WERI-Rb-1 (cell line): ENCODE measurements around the gene EFCAB11.

Experiments used
- DNase-seq: peaks from one replicate; pipeline ENCODE4 v3.0.0-alpha.2; 2020
- H3K27ac ChIP-seq: fragments of 250-450 bp; sonication (Bioruptor Pico); 2 replicates; pipeline ENCODE4 v1.5.1; 2020; ENCODE audit warnings: mild to moderate bottlenecking, moderate library complexity
- H3K27me3 ChIP-seq: fragments of 250-450 bp; sonication (Bioruptor Pico); 2 replicates; pipeline ENCODE4 v1.5.1; 2021; ENCODE audit warnings: mild to moderate bottlenecking, low read depth, moderate library complexity; ENCODE audit not compliant: insufficient read depth, severe bottlenecking
- H3K36me3 ChIP-seq: fragments of 250-450 bp; sonication (Bioruptor Pico); 2 replicates; pipeline ENCODE4 v1.5.1; 2020; ENCODE audit warnings: mild to moderate bottlenecking, moderate library complexity
- H3K4me3 ChIP-seq: 2 replicates; pipeline ENCODE4 v1.5.1; 2011; ENCODE audit warnings: low read depth, mild to moderate bottlenecking, control low read depth, low read length
- H3K9me3 ChIP-seq: fragments of 250-450 bp; sonication (Bioruptor Pico); 2 replicates; pipeline ENCODE4 v1.5.1; 2021; ENCODE audit warnings: mild to moderate bottlenecking, moderate library complexity; ENCODE audit not compliant: severe bottlenecking
- TF ChIP-seq, protein P1 (sequence below): IDR thresholded peaks from 2 replicates; pipeline ENCODE4 v1.5.1; 2011; ENCODE audit warnings: low read depth, mild to moderate bottlenecking, control low read depth, inconsistent platforms, low read length

EFCAB11 gene

DNA sequence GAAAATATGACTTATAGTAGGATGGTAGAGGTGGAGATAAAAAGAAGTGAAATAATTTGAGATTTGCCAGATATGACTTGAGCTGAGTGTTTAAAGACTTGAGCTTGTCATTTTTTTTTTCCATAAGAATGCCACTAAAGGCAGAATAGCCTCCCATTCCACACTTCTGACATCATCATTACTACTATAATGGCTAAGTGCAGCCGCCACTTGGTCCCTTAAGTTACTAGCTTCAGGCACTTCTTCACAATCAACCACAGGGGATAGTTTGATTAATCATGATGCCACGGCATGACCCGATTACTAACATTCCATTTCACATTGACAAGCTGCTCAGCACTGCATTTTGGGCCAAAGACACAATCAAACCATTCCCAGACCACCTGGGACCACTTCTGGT lies 127.9 kb downstream of the EFCAB11 start:
- Histone ChIP-seq H3K27ac (no peak overlapping the region), H3K27me3 (no peaks in the 10 kb centered on the region), H3K9me3 (no peaks in the 10 kb centered on the region), H3K4me3 (no peak overlapping the region), H3K36me3 (no peaks in the 10 kb centered on the region)
- TF ChIP-seq, protein P1, sequence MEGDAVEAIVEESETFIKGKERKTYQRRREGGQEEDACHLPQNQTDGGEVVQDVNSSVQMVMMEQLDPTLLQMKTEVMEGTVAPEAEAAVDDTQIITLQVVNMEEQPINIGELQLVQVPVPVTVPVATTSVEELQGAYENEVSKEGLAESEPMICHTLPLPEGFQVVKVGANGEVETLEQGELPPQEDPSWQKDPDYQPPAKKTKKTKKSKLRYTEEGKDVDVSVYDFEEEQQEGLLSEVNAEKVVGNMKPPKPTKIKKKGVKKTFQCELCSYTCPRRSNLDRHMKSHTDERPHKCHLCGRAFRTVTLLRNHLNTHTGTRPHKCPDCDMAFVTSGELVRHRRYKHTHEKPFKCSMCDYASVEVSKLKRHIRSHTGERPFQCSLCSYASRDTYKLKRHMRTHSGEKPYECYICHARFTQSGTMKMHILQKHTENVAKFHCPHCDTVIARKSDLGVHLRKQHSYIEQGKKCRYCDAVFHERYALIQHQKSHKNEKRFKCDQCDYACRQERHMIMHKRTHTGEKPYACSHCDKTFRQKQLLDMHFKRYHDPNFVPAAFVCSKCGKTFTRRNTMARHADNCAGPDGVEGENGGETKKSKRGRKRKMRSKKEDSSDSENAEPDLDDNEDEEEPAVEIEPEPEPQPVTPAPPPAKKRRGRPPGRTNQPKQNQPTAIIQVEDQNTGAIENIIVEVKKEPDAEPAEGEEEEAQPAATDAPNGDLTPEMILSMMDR: no peak
- no peak for DNase-seq

DNA sequence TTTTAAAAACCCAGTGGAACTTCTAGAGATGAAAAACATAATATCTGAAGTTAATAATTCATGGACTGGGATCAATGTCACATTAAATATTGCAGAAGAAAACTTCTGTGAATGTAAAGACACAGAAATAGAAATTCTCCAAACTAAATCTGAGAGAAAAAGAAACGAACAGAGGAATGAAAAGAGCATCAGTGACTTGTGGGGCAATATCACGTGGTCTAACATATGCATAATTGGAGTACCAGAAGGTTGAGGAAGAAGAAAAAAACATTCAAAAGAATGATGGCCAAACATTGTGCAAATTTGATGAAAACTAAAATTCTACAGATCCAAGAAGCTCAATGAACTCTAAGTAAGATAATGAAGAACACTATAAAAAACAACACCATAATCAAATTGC lies 130.8 kb downstream of the EFCAB11 start:
- Histone ChIP-seq H3K27me3 (no peaks in the 10 kb centered on the region), H3K27ac (no peak overlapping the region), H3K9me3 (no peaks in the 10 kb centered on the region), H3K36me3 (no peaks in the 10 kb centered on the region), H3K4me3 (no peak overlapping the region)
- TF ChIP-seq, protein P1: no peak
- no peak for DNase-seq

DNA sequence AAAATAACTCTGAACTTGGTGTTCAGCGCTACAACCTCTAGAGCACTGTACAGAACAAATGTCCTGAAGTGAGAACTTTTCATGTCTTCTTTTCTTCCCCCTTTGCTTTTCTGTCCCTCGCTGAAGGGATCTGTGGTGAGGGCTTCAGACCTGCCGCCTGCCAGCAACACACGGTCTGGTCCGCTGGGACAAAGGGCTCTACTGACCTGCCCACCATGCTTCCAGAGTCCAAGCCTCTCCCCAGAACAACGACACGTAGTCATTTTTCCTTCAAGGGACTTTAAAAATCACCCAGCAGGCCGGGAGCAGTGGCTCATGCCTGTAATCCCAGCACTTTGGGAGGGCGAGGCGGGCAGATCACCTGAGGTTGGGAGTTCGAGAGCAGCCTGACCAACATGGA lies 140.4 kb downstream of the EFCAB11 start:
- Histone ChIP-seq H3K9me3 (no peaks in the 10 kb centered on the region), H3K27me3 (no peaks in the 10 kb centered on the region), H3K4me3 (no peak overlapping the region), H3K36me3 (no peaks in the 10 kb centered on the region), H3K27ac (no peak overlapping the region)
- TF ChIP-seq, protein P1: no peak
- DNase-seq: no peak

DNA sequence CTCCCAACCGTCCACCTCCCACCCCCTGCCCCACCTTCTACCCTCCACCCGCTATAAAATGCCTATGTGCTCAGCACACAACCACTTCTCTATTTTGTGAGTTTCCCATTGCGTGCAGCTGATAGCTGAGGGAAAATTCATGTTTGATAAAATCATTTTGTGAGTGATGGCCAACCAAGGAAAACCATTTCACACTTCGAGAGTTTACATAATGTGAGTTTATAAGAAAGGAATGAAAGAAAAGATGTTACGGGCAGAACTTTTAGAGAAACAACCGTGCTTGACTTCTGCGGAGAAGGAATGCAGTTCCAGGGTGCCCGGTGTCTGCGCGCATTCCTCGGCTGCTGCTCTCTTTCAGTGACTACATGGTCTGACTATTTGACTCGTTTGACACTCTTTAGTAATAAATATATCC lies 140.9 kb downstream of the EFCAB11 start:
- Histone ChIP-seq H3K27me3 (no peaks in the 10 kb centered on the region), H3K27ac (no peak overlapping the region), H3K9me3 (no peaks in the 10 kb centered on the region), H3K36me3 (no peaks in the 10 kb centered on the region), H3K4me3 (no peak overlapping the region)
- DNase-seq: no peak
- TF ChIP-seq, protein P1: no peak

DNA sequence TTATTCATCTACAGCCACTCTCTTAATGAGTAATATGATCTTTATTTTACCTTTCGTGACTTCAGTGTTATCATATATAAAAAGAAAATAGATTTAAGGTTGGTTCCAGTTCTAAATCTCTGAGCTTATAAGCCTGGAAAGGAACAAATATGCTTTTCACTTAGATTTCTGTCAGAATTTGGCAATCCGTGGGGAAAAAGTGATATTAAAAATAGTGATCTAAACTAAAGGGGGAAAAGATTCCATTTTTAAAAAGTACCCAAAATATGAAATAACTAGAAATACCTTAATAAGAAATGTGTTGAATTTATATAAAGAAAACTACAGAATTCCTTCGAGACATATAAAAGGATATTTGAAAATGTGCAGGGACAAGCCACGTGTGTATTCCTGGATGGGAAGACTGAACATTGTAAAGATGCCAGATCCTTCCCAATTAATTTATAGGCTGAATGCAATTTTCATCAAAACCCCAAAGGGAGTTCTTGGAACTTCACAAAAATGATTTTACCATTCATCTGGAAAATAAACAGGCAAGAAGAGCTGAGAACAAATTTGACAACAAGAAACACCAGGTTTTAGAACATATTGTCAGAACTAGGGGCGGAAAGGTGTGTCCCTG lies 142.5 kb downstream of the EFCAB11 start:
- Histone ChIP-seq H3K4me3 (no peak overlapping the region), H3K9me3 (no peaks in the 10 kb centered on the region), H3K27ac (no peak overlapping the region), H3K27me3 (no peaks in the 10 kb centered on the region), H3K36me3 (no peaks in the 10 kb centered on the region)
- TF ChIP-seq, protein P1: no peak
- DNase-seq: no peak

DNA sequence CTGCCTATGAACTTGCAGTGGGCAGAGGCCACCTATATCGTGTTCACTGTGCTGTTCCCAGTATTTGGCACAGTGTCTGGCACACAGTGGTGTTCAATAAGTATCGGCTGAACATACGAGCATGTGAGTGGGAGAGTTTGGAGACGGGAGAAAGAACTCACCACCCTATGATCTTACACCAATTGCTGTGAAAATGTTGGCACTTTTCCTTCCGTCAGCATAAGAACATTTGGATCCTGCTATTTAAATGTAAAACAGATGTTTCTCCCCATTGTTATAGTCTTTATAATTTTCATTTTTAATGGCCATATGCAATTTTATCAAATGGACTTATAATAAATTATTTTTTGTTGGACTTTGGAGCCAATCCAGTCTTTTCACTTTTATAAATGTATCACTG lies 144.4 kb downstream of the EFCAB11 start:
- Histone ChIP-seq H3K9me3 (no peaks in the 10 kb centered on the region), H3K4me3 (no peak overlapping the region), H3K27ac (no peak overlapping the region), H3K36me3 (no peaks in the 10 kb centered on the region), H3K27me3 (no peaks in the 10 kb centered on the region)
- TF ChIP-seq, protein P1: no peak
- DNase-seq: no peak
